GM12878 (cell line): Measurements from ENCODE around the gene NEK8. TPM values are rescaled to one million over a fixed set of nuclear protein-coding genes. Genes with fewer than 3 reads are reported as not detected.
A peak's percentile ranks its signal among the peaks of the same experiment; 100 is the strongest.

ENCODE experiments used
- BACH1 ChIP-seq: fragments of 450-650 bp; IDR thresholded peaks from 2 replicates; pipeline ENCODE4 v1.6.1; 2017; ENCODE audit warnings: mild to moderate bottlenecking, borderline replicate concordance
- BCL11A ChIP-seq: IDR thresholded peaks from 2 replicates; pipeline ENCODE4 v1.6.1; 2011; ENCODE audit warnings: low read depth, low read length
- CHD1 ChIP-seq: IDR thresholded peaks from 2 replicates; pipeline ENCODE4 v1.6.1; 2012; ENCODE audit warnings: low read depth, low read length, improper control_type of control experiment
- E2F4 ChIP-seq: IDR thresholded peaks from 2 replicates; pipeline ENCODE4 v1.6.1; 2012; ENCODE audit warnings: low read depth, low read length, improper control_type of control experiment
- EED ChIP-seq: sonication (generic); IDR thresholded peaks from 2 replicates; pipeline ENCODE4 v1.6.1; 2016; ENCODE audit warnings: antibody characterized with exemption, low read depth
- EGR1 ChIP-seq, 2 experiments: IDR thresholded peaks; 1 replicate in 1 of 2; 2 replicates in 1 of 2; pipeline ENCODE4 v1.6.1; 2011 to 2012; ENCODE audit warnings: low read depth in 2 of 2, low read length in 2 of 2, borderline replicate concordance in 1 of 2, mild to moderate bottlenecking in 1 of 2, moderate library complexity in 1 of 2
- EP300 ChIP-seq, 2 experiments: fragments of 150-350 bp in 1 of 2; IDR thresholded peaks; 2 replicates each; pipeline ENCODE4 v1.6.1; 2011 to 2012; ENCODE audit warnings: low read depth in 2 of 2, low read length in 2 of 2, borderline replicate concordance in 1 of 2, improper control_type of control experiment in 1 of 2, inconsistent platforms in 1 of 2; ENCODE audit not compliant: control insufficient read depth in 1 of 2
- ESRRA ChIP-seq: IDR thresholded peaks from 2 replicates; pipeline ENCODE4 v1.6.1; 2012; ENCODE audit warnings: mild to moderate bottlenecking, low read length, improper control_type of control experiment
- GABPA ChIP-seq: IDR thresholded peaks from 2 replicates; pipeline ENCODE4 v1.6.1; 2014; ENCODE audit warnings: antibody characterized with exemption, low read depth, mild to moderate bottlenecking, inconsistent platforms
- HDGF ChIP-seq: fragments of 450-650 bp; IDR thresholded peaks from 2 replicates; pipeline ENCODE4 v1.6.1; 2016; ENCODE audit warnings: antibody characterized with exemption
- LARP7 ChIP-seq: fragments of 450-650 bp; IDR thresholded peaks from 2 replicates; pipeline ENCODE4 v1.6.1; 2017; ENCODE audit warnings: mild to moderate bottlenecking
- MAX ChIP-seq: IDR thresholded peaks from 2 replicates; pipeline ENCODE4 v1.6.1; 2012; ENCODE audit warnings: low read depth, low read length, improper control_type of control experiment
- NFYA ChIP-seq: IDR thresholded peaks from 2 replicates; pipeline ENCODE4 v1.6.1; 2011; ENCODE audit warnings: low read depth, mild to moderate bottlenecking, low read length, improper control_type of control experiment, borderline replicate concordance
- PML ChIP-seq: IDR thresholded peaks from 2 replicates; pipeline ENCODE4 v1.6.1; 2012; ENCODE audit warnings: low read length, inconsistent platforms
- RCOR1 ChIP-seq: conservative IDR thresholded peaks from 2 replicates; pipeline ENCODE4 v1.6.1; 2012; ENCODE audit warnings: low read depth, low read length, improper control_type of control experiment
- RELA ChIP-seq: fragments of 450-650 bp; IDR thresholded peaks from 2 replicates; pipeline ENCODE4 v1.8.0; 2014; ENCODE audit warnings: borderline replicate concordance; ENCODE audit not compliant: partially characterized antibody
- RUNX3 ChIP-seq: IDR thresholded peaks from 2 replicates; pipeline ENCODE4 v1.6.1; 2012; ENCODE audit warnings: low read length, inconsistent platforms
- SMAD1 ChIP-seq: fragments of 450-650 bp; IDR thresholded peaks from 2 replicates; pipeline ENCODE4 v1.6.1; 2018; ENCODE audit warnings: mild to moderate bottlenecking, low read depth; ENCODE audit not compliant: partially characterized antibody
- SREBF1 ChIP-seq: IDR thresholded peaks from 2 replicates; pipeline ENCODE4 v1.6.1; 2012; ENCODE audit warnings: mild to moderate bottlenecking, low read length
- ZBTB33 ChIP-seq: fragments of 450-650 bp; IDR thresholded peaks from 2 replicates; pipeline ENCODE4 v1.6.1; 2017; ENCODE audit warnings: mild to moderate bottlenecking
- ZBTB4 ChIP-seq: fragments of 450-650 bp; formaldehyde crosslinking; IDR thresholded peaks from 2 replicates; pipeline ENCODE4 v1.4.0; 2022; ENCODE audit warnings: mild to moderate bottlenecking, moderate library complexity
- ZNF274 ChIP-seq: IDR thresholded peaks from one replicate; pipeline ENCODE4 v1.8.0; 2011; ENCODE audit not compliant: insufficient read length, insufficient read depth
- ZNF622 ChIP-seq: fragments of 450-650 bp; IDR thresholded peaks from 2 replicates; pipeline ENCODE4 v1.6.1; 2017; ENCODE audit warnings: mild to moderate bottlenecking, inconsistent platforms
- ZZZ3 ChIP-seq: IDR thresholded peaks from 2 replicates; pipeline ENCODE4 v1.6.1; 2011; ENCODE audit warnings: low read depth; ENCODE audit not compliant: control insufficient read depth, insufficient read length
- polyA plus RNA-seq, 11 experiments: library from polyadenylated mRNA; depleted of rRNA in 4 of 11; unstranded in 6 of 11; stranded (reverse) in 5 of 11; fragments of >200 nt; fragmentation: Nextera tagmentation in 4 of 11; fragmentation: Illumina TruSeq in 1 of 11; extraction: Ambion mirVana in 4 of 11; extraction: Trizol in 1 of 11; gene quantifications; 1 replicate in 1 of 11; 2 replicates in 10 of 11; pipeline versions ENCODE4 v1.2.1 to v1.2.3, GENCODE V29; 2011 to 2016; ENCODE audit warnings: inconsistent platforms in 2 of 11, missing spikeins in 2 of 11, low read depth in 1 of 11
- total RNA-seq, 4 experiments: library from RNA; depleted of rRNA in 3 of 4; stranded (reverse); fragments of >200 nt in 3 of 4; fragmentation: Illumina TruSeq in 1 of 4; extraction: Trizol in 1 of 4; gene quantifications; 2 replicates each; pipeline versions ENCODE4 v1.2.1 to v1.2.3, GENCODE V29; 2013 to 2021

The NEK8 gene
- total and polyA plus RNA-seq, 10 of the 15 experiments (the other 5 are each of a cell fraction or from before 2014, with no cell fraction given), result 2.3 to 14.3 (median 9.4) TPM

GRCh38 chr17:28728364-28729200, at the start of gene NEK8 (continued):
- TF ChIP-seq RCOR1 (no peak), EED (peak; percentile 2; the same call in 1 of the 2 replicates), CHD1 (no peak), EP300 (IDR thresholded peaks at IDR 0.05; ENCODE audit: borderline replicate concordance in 1 of 2, control insufficient read depth in 1 of 2, low read depth in 2 of 2, low read length in 2 of 2) (no peak), ZNF274 (no peak), ZBTB4 (CRISPR knock-in tag) (no peak), SREBF1 (0 out of 2 replicates have a peak, but pooled peaks have one; percentile 10), ZBTB33 (no peak), E2F4 (no peak), RELA (no peak), LARP7 (0 out of 2 replicates have a peak, but pooled peaks have one; percentile 11), PML (no peak), BACH1 (peak; percentile 99), EGR1 (IDR thresholded peaks at IDR 0.05; ENCODE audit: borderline replicate concordance in 1 of 2, low read depth in 2 of 2, low read length in 2 of 2) (no peak), HDGF (peak; percentile 69), ZNF622 (no peak), SMAD1 (peak; percentile 63), BCL11A (no peak), GABPA (no peak), RUNX3 (no peak), ESRRA (no peak), MAX (peak; percentile 62), NFYA (no peak), ZZZ3 (no peak)
